ENCODE data around the gene PALD1. TPM values are rescaled to one million over a fixed set of nuclear protein-coding genes. Genes with fewer than 3 reads are reported as not detected.
"Not testable (repeated sequence)": the region's sequence is repeated elsewhere in the genome, so short reads cannot be mapped to it uniquely, and the experiment has no call there.

Gene PALD1
- total RNA-seq, 1 experiment from 2014 or later, result 0.12 TPM

DNA sequence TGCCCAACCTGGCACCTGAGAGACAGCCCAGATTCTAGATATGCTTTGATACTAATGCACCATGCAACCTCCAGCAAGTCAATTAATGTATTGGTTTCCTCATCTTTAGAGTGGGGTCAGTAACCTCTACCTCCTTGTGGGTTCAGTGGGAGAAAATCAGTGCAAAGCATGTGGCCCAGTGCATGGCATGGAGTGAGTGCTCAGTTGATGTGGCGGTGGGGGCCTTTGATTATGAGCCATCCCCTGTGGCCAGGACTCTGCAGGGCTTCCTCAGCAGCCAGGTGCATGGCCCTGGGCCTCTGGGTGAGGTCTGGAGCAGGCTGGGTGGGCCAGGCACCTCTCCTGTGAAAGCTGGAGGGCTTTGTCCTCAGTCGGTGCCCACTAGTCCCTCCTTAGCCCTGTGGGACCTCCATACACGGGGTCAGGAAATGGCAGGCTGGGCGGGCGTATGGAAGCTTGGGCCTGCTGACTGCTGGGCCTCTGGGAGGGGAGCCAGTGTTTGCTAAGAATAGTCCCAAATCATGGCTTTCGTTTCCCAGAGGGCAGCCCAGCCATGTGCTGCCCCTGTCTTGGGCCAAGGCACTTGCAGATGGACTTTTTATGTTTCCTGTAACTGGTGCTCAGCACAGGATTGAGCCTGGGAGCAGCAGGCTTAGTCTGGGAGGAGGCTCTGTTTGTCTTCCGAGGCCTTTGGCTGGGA is 3.4 kb downstream of the PALD1 start:
- no peak for DNase-seq (ENCODE audit: low read depth)

DNA sequence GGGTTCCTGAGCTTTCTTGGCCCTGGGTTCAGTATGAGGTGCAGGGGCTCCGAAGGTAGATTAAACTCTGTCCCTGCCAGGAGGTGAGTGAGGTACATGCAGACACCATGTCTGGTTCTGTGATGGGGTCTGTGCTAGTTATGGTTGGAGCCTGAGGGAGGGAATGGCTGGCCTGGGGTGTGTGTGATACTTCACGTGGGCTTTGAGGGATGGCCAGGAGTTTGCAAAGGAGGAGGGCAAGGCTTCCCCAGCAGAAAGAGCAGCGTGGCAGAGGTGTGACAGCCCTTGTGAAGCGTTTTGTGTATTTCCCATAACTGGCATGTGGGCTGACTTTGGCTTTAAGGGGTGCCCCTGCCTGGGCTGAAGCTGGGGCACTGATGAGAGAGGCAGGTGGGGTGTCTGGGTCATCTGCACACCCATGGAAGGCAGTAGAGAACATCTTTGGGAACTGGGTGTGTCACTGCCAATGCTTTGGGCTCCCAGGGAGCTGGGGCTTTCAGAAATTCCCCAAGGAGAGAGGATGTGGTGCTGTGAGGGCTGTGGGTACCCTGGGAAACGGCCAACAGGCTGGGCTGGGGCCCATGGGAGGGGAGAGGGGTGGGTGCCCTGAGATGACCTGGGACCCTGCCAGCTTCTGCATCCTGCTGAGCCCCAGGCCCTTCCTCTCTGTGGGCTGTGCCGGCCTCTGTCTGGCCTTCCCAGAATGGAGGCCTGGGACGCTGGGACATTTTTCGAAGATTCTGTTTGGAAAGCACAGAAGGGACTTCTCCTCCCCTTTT is 4.6 kb downstream of the PALD1 start:
- DNase-seq (ENCODE audit: low read depth), result no peak

DNA sequence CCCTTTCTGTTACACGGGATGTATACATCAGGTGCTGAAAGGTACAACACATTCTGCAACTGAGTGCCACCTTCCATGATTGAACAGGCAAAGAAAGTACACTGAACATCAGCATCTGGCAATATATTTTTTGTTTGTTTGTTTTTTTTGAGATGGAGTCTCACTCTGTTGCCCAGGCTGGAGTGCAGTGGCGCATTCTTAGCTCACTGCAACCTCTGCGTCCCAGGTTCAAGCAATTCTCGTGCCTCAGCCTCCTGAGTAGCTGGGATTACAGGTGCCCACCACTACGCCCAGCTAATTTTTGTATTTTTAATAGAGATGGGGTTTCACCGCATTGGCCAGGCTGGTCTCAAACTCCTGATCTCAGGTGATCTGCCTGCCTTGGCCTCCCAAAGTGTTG is 5.3 kb downstream of the PALD1 start:
- DNase-seq (ENCODE audit: low read depth), result not testable (repeated sequence)

DNA sequence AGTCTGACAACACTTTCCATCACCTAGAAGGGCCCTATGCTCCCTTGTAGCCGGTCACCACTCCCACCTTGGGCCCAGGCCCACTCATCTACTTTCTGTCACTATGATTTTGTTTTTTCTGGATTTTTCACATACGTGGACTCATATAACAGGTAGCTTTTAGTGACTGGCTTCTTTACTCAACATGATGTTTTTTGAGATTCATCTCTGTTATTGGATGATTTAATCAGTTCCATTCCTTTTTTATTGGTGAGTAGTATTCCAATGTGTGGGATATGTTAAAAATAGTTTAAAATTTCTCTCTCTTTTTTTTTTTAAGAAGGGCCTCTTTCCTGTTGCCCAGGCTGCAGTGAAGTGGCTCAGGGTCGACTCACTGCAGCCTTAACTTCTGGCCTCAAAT is 9.3 kb downstream of the PALD1 start:
- no peak for DNase-seq (ENCODE audit: low read depth)

DNA sequence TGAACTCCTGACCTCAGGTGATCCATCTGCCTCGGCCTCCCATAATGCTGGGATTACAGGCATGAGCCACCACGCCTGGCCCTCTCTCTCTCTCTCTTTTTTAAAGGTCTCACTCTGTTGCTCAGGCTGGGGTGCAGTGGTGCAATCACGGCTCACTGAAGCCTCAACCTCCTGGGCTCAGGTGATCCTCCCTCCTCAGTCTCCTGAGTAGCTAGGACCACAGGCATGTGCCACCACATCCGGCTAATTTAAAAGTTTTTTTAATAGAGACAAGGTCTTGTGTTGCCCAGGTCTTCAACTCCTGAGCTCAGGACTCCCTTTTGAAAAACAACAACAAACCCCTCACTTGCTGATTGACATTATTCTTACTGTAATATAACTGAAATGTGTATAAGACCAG is 11.6 kb downstream of the PALD1 start:
- no peak for DNase-seq (ENCODE audit: low read depth)

DNA sequence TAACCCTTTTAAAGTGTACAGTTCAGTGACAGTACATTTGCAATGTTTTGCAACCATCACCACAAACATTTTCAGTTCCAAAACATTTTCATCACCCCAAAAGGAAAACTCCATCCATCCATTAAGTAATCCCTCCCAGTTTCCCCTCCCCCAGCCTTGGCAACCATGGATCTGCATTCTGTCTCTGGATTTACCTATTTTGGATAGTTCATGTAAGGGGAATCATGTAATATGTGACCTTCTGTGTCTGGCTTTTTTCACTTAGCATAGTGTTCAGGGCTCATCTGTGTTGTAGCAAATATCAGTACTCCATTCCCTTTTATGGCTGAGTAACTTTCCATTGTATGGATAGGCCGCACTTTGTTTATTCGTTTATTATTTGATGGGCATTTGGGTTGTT is 13.0 kb downstream of the PALD1 start:
- no peak for DNase-seq (ENCODE audit: low read depth)

DNA sequence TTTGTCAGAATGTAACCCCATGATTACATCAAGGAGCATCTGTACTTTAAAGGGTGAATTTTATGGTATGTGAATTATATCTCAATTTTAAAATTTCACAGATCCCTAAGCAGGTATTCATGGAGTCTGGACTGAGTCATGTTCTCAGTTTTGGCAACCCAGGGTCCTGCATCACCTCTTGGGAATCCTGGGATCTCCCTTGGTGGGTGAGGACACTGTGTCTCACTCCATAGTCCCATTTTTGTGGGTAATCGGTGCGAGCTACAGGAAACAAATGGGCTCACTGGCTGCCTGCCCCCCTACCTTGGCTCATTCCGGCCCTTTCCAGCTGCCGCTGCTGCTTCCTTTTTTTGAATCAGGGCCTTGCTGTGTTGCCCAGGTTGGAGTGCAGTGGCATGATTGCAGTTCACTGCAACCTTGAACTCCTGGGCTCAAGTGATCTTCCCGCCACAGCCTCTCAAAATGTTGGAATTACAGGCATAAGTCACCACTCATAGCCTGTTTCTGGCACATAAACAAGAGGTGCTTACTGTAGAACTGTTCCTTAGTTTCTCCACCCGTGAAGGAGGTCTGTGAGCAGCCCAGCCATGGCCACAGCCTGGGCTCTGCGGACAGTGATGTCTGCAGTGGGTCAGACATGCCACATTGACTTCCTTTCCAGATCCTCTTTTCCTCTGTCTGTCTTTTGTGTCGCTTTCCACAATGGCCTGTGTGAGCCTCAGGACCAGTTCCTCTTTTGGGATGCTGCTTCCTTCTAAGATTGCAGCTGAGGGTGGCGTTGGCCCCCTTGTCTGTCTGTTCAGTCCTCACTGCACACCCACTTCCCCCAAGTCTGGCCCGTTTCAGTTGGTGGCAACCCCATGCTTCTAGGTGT is 14.5 kb downstream of the PALD1 start:
- DNase-seq (ENCODE audit: low read depth), result no peak

DNA sequence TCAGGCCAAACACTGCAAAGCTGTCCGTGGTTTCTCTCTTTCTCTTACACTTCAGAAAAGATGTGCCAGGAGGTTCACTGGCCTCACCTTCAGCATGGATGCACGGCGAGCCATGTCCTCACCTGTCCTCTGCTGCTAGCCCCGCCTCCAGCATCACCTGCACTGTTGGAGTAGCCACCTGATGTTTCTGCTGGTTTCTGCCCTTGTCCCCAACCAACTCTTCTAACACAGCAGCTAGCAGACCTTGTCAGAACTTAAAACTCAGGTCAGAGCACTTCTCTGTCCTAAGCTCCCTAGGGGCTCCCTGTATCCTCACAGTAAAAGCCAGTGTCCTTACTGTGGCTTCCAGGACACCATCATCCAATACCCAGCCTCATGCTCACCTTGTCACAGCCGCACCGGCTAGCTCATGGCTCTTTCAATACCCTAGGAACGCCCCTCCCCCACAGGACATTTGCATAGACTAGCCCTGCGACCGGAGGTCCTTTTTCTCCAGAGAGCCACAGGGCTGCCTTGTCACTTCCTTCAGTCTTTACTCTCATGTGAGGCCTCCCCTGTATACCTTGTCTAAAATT is 15.2 kb downstream of the PALD1 start:
- no peak for DNase-seq (ENCODE audit: low read depth)

DNA sequence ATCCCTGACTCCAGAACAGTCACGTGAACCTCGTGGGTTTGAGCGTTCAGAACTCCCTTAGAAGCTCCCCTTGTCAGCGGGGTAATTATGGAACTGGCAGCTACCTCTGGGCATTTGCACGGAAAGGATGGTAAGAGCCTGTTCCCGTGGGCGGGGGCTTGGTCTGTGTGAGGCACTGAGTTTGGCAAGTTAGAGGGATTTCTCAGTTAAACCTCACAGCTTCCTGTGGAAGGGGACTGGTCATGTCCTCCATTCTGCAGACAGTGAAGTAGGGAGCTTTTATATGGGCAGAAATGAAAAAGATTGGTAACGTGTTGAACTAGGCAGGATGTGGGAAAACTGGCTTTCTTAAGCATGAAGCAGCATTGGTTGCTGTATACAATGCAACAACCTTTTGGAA is 16.0 kb downstream of the PALD1 start:
- DNase-seq (ENCODE audit: low read depth), result no peak

DNA sequence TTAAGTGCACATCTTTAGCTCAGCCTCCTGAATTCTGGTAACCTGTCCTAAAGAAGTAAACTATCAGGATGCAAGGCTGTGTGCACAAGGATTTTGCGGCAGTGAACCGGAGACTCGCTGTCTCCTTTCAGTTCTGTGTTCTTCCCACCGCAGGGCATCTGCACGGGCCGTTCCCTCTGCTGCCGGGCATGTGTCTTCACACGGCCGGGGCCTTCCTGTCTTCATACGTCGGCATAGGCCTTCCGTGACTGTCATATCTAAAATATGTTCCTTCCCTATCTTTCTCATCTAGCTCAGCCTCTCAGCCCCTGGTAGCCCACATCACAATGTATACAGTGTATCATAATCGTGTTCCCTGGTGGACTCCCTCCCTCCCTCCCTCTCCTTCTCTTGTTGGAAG is 16.4 kb downstream of the PALD1 start:
- no peak for DNase-seq (ENCODE audit: low read depth)

DNA sequence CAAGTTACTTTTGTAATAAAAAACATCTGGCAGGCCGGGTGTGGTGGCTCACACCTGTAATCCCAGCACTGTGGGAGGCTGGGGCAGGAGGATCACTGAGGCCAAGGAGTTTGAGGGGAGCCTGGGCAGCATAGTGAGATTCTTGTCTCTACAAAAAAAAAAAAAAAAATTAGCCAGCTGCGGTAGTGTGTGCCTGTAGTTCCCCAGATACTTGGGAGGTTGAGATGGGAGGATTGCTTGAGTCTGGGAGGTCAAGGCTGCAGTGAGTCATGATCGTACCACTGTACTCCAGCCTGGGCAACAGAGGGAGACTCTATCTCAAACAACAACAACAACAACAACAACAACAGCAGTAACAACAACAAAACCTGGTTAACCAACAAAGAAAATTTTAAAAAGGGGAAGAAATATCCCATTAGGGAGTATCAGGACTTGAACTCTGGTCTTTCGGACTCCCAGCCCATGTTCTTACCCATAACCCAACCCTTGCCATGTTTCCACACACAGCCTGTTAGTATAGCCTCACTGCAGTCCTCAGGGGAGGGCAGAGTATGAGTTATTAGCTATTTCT is 17.2 kb downstream of the PALD1 start:
- no peak for DNase-seq (ENCODE audit: low read depth)

DNA sequence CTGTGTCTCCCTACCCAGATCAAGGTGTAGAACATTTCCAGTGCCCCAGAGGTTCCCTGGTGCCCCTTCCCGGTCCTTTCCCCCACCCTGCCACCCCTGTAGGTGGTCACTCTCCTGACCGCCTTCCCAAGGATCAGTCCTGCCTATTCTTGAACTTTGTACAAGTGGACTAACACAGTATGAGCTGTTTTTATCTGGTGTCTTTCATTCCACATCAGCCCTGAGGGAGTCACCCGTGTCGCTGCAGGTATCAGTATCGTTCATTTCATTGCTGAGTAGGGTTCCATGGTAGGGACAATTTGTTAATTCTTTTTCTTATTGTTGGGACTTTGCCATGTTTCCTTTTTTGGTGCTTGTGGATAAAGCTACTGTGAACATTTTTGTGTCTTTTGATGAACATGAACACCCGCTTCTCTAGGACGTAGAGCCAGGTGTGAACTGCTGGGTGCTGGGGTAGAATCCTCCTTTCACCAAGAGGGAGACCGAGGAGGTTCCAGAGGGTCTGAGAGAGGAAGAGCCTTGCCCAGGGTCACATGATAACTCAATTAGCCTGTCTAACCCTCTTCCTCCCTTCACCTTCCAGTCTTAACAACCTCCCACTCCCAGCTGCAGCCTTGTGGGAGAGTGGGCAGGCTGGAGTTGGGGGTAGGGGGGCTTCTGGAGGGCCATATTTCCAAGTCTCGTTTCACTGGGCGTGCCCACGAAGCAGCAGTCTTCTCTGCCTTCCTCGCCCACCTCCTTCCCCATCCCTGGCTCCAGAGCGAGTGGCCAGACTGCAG is 18.0 kb downstream of the PALD1 start:
- DNase-seq (ENCODE audit: low read depth), result no peak

DNA sequence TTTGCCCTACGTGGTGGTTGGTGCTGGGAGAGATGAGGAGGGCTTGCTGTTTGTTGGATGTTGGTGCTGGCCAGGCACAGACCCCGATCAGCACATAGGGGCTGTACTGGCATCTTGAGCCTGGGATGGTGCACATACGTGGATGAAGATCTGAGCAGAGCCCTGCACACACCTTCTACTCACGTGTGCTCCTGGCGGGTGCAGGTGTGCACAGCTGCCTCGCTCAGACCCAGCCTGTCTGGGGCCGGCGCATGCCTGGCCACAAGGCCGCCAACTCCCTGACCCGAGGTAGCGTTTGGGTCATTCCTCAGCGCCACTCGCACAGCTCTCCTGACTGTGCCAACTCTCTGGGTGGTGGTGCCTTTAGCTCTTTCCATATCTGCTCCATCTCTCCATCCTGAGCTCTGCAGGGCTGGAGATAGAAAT is 18.6 kb downstream of the PALD1 start:
- no peak for DNase-seq (ENCODE audit: low read depth)

DNA sequence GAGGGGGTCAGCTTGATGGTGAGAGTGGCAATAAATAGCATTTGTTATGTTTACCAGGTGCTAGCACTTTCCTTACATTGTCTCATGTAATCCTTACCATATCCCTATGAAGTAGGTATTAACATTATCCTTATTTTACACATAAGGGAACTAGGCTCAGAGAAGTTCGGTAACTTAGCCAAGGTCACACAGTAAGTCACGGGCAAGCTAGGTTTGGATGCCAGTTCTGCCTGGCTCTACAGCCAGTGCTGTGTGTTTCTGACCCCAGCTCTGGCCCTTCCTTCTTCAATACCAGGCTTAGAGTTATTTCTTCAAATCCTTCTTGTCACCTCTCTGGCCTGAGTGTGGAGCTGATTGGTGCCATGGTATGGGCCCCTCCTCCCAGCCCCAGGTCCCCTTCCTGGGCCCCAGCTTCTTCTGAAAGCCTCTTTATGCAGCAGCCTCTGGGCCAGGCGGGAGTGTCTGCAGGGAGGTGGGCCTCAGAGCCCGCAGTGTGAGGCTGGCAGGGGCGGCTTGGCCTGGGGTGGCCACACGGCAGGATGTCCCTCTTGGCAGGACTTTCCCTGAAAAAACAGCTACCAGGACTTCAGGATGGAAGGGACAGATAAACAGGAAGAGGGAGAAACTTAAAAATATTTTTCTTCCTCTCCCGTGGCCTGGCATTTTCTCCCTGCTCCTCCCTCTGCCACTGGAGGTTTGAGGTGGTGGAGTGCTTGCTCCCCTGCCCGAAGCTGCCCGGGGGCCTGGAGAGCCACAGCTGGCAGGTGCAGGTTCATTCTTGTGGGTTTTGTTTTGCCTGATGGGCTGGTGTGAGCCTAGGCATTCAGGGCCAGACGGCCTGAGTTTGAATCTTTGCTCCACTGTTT is 20.6 kb downstream of the PALD1 start:
- DNase-seq (ENCODE audit: low read depth), result no peak

DNA sequence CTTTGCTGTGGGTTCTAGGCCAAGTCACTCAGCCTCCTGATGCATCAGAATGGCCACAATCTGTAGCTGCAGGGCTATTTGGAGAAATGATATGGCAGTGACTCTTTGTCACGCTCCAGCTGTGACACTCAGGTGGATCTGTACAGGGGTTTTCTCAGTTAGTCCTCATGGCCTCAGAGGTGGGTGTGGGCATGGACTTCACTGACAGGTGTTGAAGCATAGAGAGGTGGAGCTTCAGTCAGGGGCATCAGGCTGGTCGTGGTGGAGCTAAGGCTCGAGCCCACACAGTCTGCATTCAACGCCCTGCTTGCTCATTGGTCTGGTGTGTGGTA is 21.2 kb downstream of the PALD1 start:
- DNase-seq (ENCODE audit: low read depth), result no peak

DNA sequence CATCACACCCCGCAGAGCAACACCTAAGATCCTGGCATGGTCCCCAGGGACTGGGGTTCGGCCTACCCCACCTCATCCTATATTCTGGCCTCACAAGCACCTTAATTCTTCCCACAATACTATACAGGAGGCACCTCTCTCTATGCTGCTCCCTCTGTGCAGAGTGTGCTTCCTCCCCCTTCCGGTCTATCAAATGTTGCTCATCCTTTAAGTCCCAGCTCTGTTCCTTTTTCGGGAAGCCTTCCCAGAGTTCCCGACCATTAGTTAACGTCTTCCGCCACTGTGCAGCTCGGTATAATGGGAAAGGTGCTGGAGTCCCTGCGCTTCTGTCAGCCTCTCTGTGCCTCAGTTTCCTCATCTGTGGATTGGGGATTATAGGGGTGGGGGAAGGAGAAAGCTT is 21.8 kb downstream of the PALD1 start:
- no peak for DNase-seq (ENCODE audit: low read depth)

DNA sequence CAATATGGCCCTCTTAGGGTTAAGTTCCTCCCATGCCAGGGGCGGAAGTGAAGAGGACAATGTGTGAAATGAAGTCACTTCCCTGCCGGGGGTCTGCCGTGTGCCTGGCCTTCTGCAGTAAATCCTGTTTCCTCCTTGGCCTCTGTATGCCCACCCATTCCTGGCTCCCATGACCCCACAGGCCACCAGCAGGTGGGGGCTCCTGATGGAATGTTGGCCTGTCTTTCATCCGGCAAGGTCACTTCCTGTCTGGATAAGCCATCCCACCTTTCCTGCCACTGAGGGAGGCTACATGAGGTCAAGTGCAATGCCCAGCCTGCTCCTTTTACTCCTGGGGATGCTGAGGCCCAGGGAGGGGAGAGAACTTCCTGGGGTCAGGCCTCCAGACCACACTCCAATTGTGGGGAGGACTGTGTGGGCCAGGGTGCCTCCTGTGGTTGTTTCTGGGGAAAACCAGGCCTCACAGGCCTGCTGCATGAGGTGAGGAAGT is 22.3 kb downstream of the PALD1 start:
- DNase-seq (ENCODE audit: low read depth), result no peak

DNA sequence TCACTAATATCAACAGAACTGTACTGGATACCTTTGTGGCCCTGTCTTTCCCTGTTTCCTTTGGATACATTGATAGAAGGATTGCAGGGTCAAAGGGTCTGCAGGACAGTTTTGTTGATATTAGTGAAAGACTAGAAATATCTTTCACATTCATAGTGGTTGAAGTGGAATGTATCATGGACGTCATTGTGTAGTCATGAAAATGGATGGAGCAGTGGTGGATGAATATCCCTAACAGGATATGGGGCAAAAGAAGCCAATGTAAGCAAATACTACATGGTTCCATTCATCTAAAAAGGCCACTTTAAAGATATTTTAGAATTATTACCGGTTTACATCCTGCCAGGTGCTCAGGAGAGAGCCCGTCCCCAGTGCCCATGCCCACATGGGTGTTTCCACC is 23.8 kb downstream of the PALD1 start:
- no peak for DNase-seq (ENCODE audit: low read depth)

DNA sequence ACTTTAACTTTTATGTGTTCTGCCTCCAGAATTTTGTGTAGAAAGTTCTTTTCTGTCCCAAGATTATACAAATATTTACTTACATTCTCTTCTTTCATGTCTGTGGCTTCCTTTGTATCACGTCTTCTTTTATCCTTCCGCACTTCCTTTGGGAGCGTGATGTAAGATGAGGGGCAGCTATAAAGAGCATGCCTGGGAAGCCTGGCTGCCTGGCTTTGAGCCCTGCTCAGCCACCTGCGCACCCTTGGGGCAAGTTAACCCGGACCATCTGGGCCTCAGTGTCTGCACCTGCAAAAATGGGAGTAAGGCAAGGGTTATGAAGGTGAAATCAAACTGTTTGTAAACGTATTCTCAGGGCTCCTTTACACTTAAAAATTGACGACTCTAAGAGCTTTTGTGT is 25.2 kb downstream of the PALD1 start:
- DNase-seq (ENCODE audit: low read depth), result no peak

All from RPMI7951 (cell line).